ENCODE results near the gene IDH3G.
"Not testable (repeated sequence)": the region's sequence is repeated elsewhere in the genome, so short reads cannot be mapped to it uniquely, and the experiment has no call there.

The IDH3G gene

DNA sequence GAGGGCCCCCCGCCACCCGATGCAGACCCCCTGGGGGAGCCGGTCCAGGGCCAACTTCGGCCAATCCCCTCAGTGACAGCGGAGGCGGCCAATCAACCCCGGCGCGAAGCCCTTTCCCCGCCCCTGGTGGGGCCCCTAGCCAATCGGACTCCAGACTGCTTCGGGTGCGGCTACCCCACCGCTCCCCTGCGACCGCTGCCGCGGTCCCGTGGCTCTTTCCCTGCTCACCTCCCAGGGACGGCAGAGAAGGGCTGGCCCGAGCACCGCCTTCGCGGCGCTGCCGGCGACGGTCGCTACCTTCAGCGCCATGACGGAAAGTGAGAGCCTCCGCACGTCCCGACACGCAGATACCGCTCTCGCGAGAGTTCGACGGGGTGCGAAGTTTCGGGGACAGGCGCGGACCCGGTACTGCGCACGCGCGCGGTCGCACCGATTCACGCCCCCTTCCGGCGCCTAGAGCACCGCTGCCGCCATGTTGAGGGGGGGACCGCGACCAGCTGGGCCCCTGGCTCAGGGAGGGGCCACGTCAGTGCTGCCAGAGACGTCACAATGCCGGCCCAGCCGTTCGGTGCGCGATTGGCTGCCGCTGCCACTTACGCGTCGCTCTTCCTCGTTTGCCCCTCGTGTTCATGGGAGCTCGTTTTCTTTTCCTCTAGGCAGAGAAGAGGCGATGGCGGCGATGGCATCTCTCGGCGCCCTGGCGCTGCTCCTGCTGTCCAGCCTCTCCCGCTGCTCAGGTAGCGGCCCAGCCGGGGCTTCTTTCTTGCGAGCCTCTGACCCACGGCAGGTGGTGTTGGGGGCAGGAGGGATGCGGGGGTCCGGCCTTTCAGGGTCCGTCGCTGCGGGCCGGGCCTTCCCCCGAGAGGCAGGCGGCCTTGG is at the start of gene IDH3G, which contains the start of gene SSR4:
IDH3G (minus strand) TSS at position 358 of the 879 bp plus-strand sequence; CDS start at position 309, 49 bp downstream.
SSR4 (plus strand) TSS at position 651 of the 879 bp plus-strand sequence; CDS start at position 671, 20 bp downstream.
- DNase-seq (ENCODE audit: low read depth): peak; percentile 79

- DNase-seq (ENCODE audit: low read depth): no peak
Observed at GRCh38 chrX:153836921-153837320, 42.7 kb upstream of the IDH3G start.

- no peak for DNase-seq (ENCODE audit: low read depth)
Observed at GRCh38 chrX:153832728-153833127, 38.6 kb upstream of the IDH3G start.

DNA sequence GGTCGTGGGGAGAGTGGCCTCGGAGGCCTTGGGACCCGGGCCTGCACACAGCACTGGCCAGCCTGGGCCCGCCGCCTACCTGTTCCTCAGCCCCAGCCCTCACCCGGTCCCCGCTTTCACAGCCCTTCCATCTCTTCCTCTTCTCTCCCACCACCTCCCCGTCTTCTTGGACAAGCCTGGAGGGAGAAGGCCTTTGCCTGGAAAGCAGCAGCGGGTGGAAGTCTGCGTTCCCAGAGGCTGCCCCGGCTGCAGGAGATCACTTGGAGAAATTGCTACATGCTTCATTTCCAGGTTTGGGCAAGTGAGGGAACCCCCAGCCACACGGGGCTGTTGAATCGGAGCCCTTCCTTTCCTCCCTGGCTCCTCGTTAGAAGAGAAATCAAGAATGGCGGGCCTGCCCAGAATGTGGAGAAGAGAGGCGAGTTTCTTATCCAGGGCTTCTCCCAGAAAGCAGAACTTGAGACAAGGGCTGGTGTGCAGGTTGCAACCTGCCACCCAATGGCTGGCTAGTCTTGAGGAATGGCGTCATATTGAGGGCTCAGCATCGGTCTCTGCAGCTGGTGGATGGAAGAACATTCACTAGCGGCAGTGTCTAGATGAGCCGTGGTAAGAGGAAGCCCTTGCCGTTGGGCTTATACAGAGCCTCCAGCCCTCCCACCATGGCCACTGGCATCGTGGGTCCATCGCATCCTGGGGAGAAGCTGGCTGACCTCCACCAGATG is 37.4 kb upstream of the IDH3G start:
- no peak for DNase-seq (ENCODE audit: low read depth)

DNA sequence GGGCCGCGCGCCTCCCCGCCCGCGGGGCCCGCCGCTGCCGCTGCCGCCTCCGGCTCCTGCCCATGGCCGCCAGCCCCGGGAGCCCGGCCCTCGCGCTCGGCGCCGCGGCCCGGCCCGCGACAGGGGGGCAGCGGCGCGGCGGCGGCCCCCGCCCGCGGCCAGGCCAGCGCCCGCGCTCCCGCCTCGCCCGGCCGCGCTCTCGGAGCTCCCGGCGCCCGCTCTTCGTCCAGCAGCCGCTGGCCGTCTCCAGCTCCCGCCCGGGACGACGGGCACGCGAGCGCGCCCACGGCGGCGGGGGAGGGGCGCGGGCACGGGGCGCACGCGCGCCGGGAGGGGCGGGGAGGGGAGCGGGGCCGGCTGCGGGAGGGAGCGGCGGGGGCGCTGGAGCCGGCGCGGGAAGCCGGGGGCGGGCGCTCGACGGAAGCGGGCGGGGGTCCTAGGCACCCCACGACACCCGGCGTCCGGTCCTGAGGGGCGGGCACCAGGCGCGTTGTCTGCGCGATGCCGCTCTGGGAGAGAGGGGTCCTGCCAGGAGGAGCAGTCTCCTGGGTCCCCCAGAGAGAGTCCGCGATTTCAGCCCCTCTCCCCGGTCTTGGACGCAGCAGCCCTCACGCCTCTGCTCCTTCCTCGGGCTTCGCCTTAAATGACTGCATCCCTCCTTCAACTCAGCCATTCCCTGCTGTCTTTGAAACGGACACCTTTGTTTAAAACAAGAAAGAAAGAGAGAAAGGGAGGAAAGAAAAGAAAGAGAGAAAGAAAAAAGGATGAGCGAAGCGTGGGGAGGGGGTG is 36.7 kb upstream of the IDH3G start:
- no peak for DNase-seq (ENCODE audit: low read depth)

- DNase-seq (ENCODE audit: low read depth): no peak
Observed at GRCh38 chrX:153829799-153830639, 35.8 kb upstream of the IDH3G start, which contains the start of gene PDZD4. TSS of gene PDZD4 (minus strand) at chrX:153830544. CDS start at chrX:153830298, 246 bp downstream.

DNA sequence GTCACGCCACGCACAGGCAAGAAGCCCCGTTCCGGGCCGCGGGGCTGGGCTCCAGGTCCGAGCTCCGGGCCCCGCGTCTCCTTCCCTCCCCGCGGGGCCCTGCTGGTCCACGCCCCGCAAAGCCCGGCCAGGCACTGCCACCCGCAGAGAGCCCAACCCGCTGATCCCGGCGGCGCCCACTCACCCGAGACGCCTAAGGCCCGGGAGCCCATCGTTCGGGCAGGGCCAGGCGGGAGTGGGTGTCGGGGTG is 35.3 kb upstream of the IDH3G start:
- DNase-seq (ENCODE audit: low read depth): no peak

- DNase-seq (ENCODE audit: low read depth): no peak
Observed at GRCh38 chrX:153828723-153829548, 34.8 kb upstream of the IDH3G start.

GRCh38 chrX:153828308-153828707 is 34.1 kb upstream of the IDH3G start:
- DNase-seq (ENCODE audit: low read depth): no peak

GRCh38 chrX:153827903-153828302 is 33.7 kb upstream of the IDH3G start:
- DNase-seq (ENCODE audit: low read depth): no peak

DNA sequence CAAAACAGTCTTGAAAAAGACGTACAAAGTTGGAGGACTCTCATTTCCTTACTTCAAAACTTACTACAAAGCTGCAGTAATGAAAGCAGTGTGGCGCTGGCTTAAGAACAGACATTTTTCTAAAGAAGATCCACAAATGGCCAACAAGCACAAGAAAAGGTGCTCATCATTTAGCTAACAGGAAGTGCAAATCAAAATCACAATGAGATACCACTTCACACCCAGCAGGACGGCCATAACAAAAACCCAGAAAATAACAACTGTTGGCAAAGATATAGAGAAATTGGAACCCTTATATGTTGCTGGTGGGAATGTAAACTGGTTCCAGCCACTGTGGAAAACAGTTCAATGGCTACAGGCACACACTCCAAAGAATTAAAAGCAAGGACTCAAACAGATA is 32.8 kb upstream of the IDH3G start:
- DNase-seq (ENCODE audit: low read depth): no peak

DNA sequence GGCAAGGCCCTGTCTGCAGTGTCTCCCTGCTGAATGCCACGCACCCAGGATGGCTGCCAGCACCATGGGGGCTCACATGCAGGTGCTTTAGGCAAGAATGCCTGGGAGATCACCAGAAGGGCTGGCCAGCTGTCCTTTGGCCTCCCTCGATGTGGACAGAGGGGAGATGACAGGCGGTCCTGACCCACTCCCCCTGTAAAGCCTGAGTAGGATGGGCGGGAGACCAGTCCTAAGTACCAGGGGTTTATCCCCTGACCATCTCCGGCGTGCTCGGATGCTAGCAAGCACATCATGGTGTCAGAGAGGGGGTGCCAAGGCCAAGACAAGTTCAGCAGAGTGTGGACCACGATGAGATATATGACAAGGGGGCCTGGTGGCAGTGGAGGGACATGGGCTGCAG is 30.9 kb upstream of the IDH3G start:
- DNase-seq (ENCODE audit: low read depth): no peak

DNA sequence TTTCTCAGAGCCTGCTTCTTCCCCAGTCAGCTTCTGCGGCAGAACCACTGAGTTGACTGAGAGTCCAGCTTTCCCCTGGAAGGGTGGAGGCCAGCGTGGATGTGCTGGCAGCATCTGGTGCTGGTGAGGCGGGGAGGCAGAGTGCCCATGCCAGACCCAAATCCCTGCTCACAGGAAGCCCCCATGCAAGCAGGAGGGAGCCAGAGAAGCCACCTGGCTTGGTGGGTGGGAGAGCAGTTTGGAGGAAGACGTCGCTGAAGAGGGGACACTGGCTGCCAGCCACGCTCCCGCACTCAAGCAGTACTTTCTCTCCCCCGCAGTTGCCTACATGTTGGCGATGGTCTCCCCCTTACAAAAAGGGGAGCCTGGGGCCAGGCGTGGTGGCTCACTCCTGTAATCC is 30.2 kb upstream of the IDH3G start:
- no peak for DNase-seq (ENCODE audit: low read depth)

GRCh38 chrX:153821066-153821465 is 26.9 kb upstream of the IDH3G start:
- DNase-seq (ENCODE audit: low read depth): no peak

GRCh38 chrX:153820601-153821000 is 26.4 kb upstream of the IDH3G start:
- no peak for DNase-seq (ENCODE audit: low read depth)

DNA sequence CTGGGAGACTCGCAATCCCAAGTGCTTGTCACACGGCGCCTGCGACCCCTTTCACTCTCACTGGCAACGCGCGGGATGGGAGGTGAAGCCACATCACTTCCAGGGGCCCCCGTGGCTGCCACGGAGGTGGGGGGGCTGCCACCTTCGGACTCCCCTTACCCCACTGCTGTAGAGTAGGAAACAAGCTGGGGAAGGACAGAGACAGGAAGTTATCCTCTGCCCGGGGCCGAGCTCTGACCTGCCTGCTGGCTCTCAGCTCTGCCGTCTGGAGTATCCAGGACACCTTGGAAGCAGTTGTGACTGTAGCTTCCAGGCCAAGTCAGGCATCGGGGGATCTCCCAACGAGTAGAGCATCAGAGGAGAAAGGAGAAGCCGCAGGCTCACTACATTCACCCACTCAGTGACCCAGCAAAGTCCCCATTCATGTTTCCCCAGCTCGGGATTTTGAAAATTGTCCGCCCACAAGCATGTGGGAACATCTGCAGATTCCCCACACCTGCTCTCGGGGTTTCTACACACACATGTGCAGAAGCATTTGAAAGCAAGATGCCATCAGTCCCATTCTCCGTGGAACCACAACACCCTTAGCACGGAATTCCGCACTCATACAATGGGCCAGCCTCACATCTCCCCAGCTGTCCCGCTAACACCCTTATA is 25.3 kb upstream of the IDH3G start:
- DNase-seq (ENCODE audit: low read depth): no peak

- DNase-seq (ENCODE audit: low read depth): no peak
Observed at GRCh38 chrX:153818571-153819383, 24.6 kb upstream of the IDH3G start.

DNA sequence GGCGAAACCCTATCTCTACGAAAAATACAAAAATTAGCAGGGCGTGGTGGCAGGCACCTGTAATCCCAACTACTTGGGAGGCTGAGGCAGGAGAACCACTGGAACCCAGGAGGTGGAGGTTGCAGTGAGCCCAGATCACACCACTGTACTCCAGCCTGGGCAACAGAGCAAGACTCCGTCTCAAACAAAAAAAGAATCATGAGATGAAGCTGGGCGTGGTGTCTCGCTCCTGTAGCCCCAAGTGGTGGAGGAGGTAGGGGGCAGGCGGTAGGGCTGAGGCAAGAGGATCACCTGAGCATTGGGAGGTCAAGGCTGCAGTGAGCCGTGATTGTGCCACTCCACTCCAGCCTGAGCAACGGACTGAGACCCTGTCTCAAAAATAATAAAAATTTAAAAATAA is 23.9 kb upstream of the IDH3G start:
- not testable (repeated sequence) for DNase-seq (ENCODE audit: low read depth)

All from stimulated activated CD8-positive, alpha-beta memory T cell treated with anti-CD3 and anti-CD28 coated beads, Interleukin-15, amount 100 ng/mL, for 24 hours (primary cell).